Measurements from ENCODE around the gene SNORC. TPM values are rescaled to one million over a fixed set of nuclear protein-coding genes. Genes with fewer than 3 reads are reported as not detected.

Gene SNORC
- total RNA-seq, 1 experiment from 2014 or later = 7.8 TPM

DNA sequence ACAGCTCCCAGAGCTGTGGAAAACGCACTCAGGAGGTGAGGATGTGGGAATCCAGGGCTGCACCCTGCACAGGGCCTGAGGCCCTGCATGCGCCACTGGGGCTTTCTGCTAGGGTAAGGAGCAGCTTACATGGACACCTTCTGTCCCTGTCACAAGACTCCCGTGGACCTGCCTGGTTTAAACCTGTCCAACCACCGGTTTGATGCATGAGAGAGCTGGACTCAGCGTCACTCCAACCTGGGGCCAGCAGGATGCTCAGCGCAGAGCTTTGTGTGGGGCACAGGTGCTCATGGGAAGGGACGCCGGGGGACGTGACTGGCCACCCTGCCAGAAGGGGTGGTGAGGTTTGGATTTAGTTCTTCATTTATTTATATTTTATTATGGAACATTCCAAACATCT lies 24.2 kb downstream of the SNORC start:
- ChIA-PET CTCF (interaction anchor here (1.2 kb wide), 1 partner anchor 135 kb away, joined by 6 read pairs; no protein-coding TSS in a partner anchor), POLR2A (no interaction called here)
- no TSS peak for BruUV-seq (replicated peaks)
- no peak overlapping the region for H3K4me3 Mint-ChIP-seq (ENCODE audit: unreplicated experiment)
- intact Hi-C loops (cut with micrococcal nuclease) = no loop called here
- no peak for DNase-seq (ENCODE audit: unreplicated experiment)
- peaks cover 5% of the 10 kb centered on the region for H3K36me3 Mint-ChIP-seq (ENCODE audit: insufficient read depth, unreplicated experiment)
- no peak overlapping the region for H3K27ac Mint-ChIP-seq (ENCODE audit: low read depth, unreplicated experiment)
- TF ChIP-seq, protein P1, sequence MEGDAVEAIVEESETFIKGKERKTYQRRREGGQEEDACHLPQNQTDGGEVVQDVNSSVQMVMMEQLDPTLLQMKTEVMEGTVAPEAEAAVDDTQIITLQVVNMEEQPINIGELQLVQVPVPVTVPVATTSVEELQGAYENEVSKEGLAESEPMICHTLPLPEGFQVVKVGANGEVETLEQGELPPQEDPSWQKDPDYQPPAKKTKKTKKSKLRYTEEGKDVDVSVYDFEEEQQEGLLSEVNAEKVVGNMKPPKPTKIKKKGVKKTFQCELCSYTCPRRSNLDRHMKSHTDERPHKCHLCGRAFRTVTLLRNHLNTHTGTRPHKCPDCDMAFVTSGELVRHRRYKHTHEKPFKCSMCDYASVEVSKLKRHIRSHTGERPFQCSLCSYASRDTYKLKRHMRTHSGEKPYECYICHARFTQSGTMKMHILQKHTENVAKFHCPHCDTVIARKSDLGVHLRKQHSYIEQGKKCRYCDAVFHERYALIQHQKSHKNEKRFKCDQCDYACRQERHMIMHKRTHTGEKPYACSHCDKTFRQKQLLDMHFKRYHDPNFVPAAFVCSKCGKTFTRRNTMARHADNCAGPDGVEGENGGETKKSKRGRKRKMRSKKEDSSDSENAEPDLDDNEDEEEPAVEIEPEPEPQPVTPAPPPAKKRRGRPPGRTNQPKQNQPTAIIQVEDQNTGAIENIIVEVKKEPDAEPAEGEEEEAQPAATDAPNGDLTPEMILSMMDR (IDR thresholded peaks at IDR 0.05; ENCODE audit: unreplicated experiment) = no peak
- H3K9me3 Mint-ChIP-seq (ENCODE audit: unreplicated experiment) = no peaks in the 10 kb centered on the region
- H3K27me3 Mint-ChIP-seq (ENCODE audit: insufficient read depth, unreplicated experiment) = no peaks in the 10 kb centered on the region
- H3K4me1 Mint-ChIP-seq (ENCODE audit: insufficient read depth, unreplicated experiment) = peaks cover 20% of the 10 kb centered on the region

DNA sequence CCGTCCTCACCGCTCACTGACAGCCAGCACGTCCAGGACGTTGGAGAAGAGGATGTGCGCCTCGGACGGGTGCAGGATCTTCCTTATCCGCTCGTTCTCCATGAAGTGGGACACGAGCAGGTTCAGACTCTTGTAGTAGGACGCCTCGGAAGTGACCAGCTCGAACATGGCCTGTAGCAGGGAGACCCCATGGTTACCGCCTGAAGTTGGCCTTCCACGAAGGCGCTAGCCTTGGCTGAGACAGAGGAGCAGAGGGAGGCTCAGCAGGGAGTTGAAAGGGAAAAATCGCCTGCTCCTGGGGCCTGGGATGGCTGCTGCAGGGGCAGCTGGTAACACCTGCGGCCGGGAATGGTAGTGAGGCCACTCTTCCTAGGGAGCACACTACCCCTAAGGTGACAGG lies 24.7 kb downstream of the SNORC start:
- BruUV-seq (replicated peaks) = no TSS peak
- no peak overlapping the region for H3K27ac Mint-ChIP-seq (ENCODE audit: low read depth, unreplicated experiment)
- TF ChIP-seq, protein P1 (IDR thresholded peaks at IDR 0.05; ENCODE audit: unreplicated experiment) = no peak
- intact Hi-C loops (cut with micrococcal nuclease) = no loop called here
- no peak for DNase-seq (ENCODE audit: unreplicated experiment)
- H3K4me3 Mint-ChIP-seq (ENCODE audit: unreplicated experiment) = no peak overlapping the region
- ChIA-PET POLR2A (no interaction called here), CTCF (interaction anchor here (1.2 kb wide), 1 partner anchor 134 kb away, joined by 6 read pairs; no protein-coding TSS in a partner anchor)
- H3K4me1 Mint-ChIP-seq (ENCODE audit: insufficient read depth, unreplicated experiment) = peaks cover 20% of the 10 kb centered on the region
- no peaks in the 10 kb centered on the region for H3K9me3 Mint-ChIP-seq (ENCODE audit: unreplicated experiment)
- H3K27me3 Mint-ChIP-seq (ENCODE audit: insufficient read depth, unreplicated experiment) = no peaks in the 10 kb centered on the region
- H3K36me3 Mint-ChIP-seq (ENCODE audit: insufficient read depth, unreplicated experiment) = peaks cover 5% of the 10 kb centered on the region

DNA sequence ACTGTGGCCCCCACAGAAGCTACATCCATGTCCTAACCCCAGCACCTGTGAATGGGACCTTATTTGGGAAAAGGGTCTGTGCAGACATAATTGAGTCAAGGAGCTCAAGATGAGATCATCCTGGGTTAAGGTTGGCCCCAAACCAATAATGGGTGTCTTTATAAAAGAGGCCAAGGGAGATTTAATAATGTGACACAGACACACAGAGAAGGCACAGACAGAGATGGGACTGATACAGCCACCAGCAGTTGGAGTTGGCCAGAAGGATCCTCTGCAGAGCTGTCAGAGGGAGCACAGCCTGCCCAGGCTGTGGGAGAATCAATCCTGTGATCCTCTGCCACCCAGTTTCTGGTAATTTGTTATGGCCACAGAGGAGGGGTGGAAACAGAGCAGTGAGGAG lies 26.0 kb downstream of the SNORC start:
- Mint-ChIP-seq H3K4me3 (ENCODE audit: unreplicated experiment) (no peak overlapping the region), H3K27ac (ENCODE audit: low read depth, unreplicated experiment) (no peak overlapping the region), H3K36me3 (ENCODE audit: insufficient read depth, unreplicated experiment) (peaks cover 5% of the 10 kb centered on the region), H3K9me3 (ENCODE audit: unreplicated experiment) (no peaks in the 10 kb centered on the region), H3K27me3 (ENCODE audit: insufficient read depth, unreplicated experiment) (no peaks in the 10 kb centered on the region), H3K4me1 (ENCODE audit: insufficient read depth, unreplicated experiment) (peaks cover 12% of the 10 kb centered on the region)
- ChIA-PET POLR2A (no interaction called here), CTCF (interaction anchor here (0.6 to 0.9 kb wide), 2 partner anchors 21 to 28 kb away, joined by 3 read pairs; no protein-coding TSS in a partner anchor)
- intact Hi-C loops (cut with micrococcal nuclease) = no loop called here
- DNase-seq (ENCODE audit: unreplicated experiment) = no peak
- TF ChIP-seq, protein P1 (IDR thresholded peaks at IDR 0.05; ENCODE audit: unreplicated experiment) = no peak
- BruUV-seq (replicated peaks) = no TSS peak

DNA sequence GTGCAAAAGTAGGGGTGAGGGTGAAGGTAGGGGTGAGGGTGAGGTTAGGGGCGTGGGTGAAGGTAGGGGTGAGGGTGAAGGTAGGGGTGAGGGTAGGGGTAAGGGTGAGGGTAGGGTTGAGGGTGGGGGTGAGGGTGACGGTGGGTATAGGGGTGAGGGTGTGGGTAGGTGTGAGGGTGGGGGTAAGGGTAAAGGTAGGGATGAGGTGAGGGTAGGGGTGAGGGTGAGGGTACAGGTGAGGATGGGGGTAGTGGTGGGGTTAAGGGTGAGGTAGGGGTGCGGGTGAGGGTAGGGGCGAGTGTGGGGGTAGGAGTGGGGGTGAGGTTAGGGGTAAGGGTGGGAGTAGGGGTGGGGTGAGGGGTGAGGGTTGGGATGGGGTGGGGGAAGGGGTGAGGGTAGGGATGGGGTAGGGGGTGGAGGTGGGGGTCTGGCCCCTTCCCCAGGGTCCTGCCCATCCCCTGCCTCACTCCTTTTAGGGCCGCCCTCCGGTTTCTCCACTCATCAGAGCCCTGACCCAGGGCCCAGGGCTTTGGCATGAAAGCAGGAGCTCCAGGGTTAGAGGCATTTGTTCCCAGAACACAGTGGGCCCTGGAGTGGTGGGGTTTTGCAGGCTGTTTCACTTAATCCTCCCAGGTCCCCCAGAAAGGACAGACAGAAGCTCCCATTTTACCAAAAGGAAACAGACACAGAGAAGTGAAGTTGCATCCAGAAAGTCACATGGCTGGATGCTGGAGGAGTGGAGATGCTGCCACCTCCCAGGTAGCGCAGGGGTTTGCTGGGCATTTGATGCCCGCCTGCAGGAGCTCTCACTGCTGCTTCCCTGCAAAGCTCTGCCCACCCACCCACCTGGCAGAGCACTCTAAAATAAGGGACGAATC lies 26.9 kb downstream of the SNORC start:
- POLR2A ChIA-PET = no interaction called here
- H3K4me3 Mint-ChIP-seq (ENCODE audit: unreplicated experiment) = no peak overlapping the region
- BruUV-seq (replicated peaks) = no TSS peak

More for the DNA sequence above, 26.9 kb downstream of the SNORC start:
- Mint-ChIP-seq H3K27ac (ENCODE audit: low read depth, unreplicated experiment) (no peak overlapping the region), H3K9me3 (ENCODE audit: unreplicated experiment) (no peaks in the 10 kb centered on the region), H3K4me1 (ENCODE audit: insufficient read depth, unreplicated experiment) (peaks cover 3% of the 10 kb centered on the region), H3K36me3 (ENCODE audit: insufficient read depth, unreplicated experiment) (peaks cover 5% of the 10 kb centered on the region), H3K27me3 (ENCODE audit: insufficient read depth, unreplicated experiment) (no peaks in the 10 kb centered on the region)
- CTCF ChIA-PET = interaction anchor here (0.6 kb wide), 1 partner anchor 29 kb away, joined by 3 read pairs; no protein-coding TSS in a partner anchor
- TF ChIP-seq, protein P1 (IDR thresholded peaks at IDR 0.05; ENCODE audit: unreplicated experiment) = no peak
- no peak for DNase-seq (ENCODE audit: unreplicated experiment)
- intact Hi-C loops (cut with micrococcal nuclease) = no loop called here

Data from MCF 10A (cell line).